Placental pericyte (primary cell): Measurements from ENCODE around the gene PHETA1. TPM values are rescaled to one million over a fixed set of nuclear protein-coding genes. Genes with fewer than 3 reads are reported as not detected.

Experiments
- small RNA-seq: library from RNA; depleted of rRNA; stranded (forward); fragments of <200 nt; gene quantifications from one replicate; pipeline ENCODE3, GENCODE V24; 2012; ENCODE audit warnings: low replicate concordance
- total RNA-seq: library from RNA; depleted of rRNA; stranded (reverse); fragments of >200 nt; gene quantifications from 2 replicates; pipeline ENCODE4 v1.2.3, GENCODE V29; 2012

Gene PHETA1, protein sequence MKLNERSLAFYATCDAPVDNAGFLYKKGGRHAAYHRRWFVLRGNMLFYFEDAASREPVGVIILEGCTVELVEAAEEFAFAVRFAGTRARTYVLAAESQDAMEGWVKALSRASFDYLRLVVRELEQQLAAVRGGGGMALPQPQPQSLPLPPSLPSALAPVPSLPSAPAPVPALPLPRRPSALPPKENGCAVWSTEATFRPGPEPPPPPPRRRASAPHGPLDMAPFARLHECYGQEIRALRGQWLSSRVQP
- 5.9 and 12.2 TPM in 2 replicates for total RNA-seq

DNA sequence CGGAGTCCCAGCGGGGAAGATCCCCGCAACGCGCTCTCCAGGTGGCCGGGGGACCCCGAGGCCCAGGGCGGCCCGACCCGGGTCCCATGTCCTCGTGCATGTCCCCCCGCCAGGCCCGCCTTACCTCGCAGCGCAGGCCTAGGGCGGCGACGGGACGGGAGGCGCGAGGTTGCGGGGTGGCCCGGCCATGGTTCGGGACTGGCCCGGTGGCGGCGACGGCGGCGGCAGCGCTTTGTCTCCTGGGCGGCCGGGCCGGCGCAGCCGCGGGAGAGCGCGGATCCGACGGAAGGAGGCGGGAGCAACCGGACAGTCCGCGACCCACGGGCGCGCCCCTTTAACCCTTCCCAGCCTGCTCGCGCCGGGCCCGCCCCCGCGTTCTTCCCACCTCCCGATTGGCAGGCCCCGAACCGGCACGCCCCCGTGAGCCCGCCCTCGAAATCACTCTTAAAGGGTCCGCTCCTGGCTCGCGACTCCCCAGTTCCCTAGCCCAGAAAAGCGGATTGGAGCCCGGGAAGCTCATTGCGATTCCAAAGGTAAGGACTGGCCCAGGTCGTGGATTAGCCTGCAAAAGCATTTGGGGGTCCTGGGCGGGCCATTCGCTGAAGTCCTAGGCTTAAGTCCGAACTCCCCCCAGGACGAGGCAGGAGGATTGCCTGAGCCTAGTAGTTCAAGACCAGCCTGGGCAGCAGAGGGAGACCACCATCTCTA lies at the start of gene PHETA1:
Gene PHETA1 (minus strand): TSS at position 308 of the 708 bp plus-strand sequence. CDS start 5,668 bp downstream, outside the sequence.

DNA sequence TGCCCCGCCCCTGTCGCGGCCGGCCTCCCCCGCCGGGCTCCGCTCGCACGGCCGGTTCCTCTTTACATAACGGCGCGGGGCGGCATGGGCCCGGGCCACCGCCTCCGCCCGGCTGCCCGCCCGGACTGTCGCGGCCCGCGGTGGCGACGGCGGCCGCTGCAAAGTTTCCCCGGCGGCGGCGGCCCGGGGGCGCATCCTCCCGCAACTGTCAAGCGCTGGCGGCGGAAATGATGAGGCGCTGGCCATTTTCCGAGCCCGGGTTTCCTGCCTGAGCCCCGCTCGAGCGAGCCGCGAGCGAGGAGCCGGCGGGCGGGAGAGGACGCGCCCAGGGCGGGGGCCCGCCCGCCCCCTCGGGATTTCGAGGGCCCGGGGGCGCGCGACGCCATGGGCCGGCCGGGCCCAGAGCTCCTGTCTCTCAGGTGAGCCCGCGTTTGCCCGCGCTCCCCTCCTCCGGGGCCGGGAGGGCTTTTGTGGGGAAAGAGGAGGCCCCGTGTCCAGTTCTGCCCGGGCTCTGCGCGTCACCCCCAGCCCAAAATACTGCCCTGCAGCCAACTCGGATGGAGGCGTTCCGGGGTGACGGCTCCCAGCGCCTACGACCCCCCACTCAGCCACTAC lies 37.1 kb upstream of the PHETA1 start, which contains the start of gene SH2B3:
Gene SH2B3 (plus strand): TSS at position 65 of the 615 bp plus-strand sequence. CDS start 12,223 bp downstream, outside the sequence.

Small RNA genes lying within 50 kb of the gene (small RNA-seq; reads per million reads assigned to genes)
- not detected for gene RNA5SP373

Other genes with a start within 250 kb of the PHETA1 start
- gene SH2B3, start 36.8 kb upstream of the PHETA1 start, total RNA-seq = 32.4 and 148 TPM in 2 replicates
- gene ATXN2, start 230.2 kb upstream of the PHETA1 start, total RNA-seq = 49.2 and 55.3 TPM in 2 replicates